ENCODE measurements around the gene NAV2.

GRCh38 chr11:20056950-20057943 lies 344.6 kb downstream of the NAV2 start:
- no peak for TF ChIP-seq CTCF (conservative IDR thresholded peaks at IDR 0.05 in 1 of 2, IDR thresholded peaks at IDR 0.05 in 1 of 2; ENCODE audit: low read depth in 1 of 2, low read length in 2 of 2)
- no peak for TF ChIP-seq EZH2 (IDR thresholded peaks at IDR 0.05; ENCODE audit: low read length, missing control alignments)
